Stimulated activated CD8-positive, alpha-beta memory T cell treated with anti-CD3 and anti-CD28 coated beads, Interleukin-7, amount 100 ng/mL, for 4 hours (primary cell): ENCODE results near the gene MYO1B.

ENCODE experiments used
- DNase-seq, 2 donors: peaks; one replicate each; pipeline ENCODE4 v3.0.0-alpha.2; 2020; ENCODE audit warnings: low read depth in 2 of 2

Gene MYO1B

GRCh38 chr2:191402966-191403565, 157.9 kb downstream of the MYO1B start:
- DNase-seq: no peak

GRCh38 chr2:191404568-191404991, 159.4 kb downstream of the MYO1B start:
- no peak for DNase-seq

GRCh38 chr2:191405546-191405945, 160.3 kb downstream of the MYO1B start:
- DNase-seq: no peak

GRCh38 chr2:191410646-191411436, 165.6 kb downstream of the MYO1B start:
- no peak for DNase-seq

- no peak for DNase-seq
Observed at GRCh38 chr2:191411472-191411871, 166.3 kb downstream of the MYO1B start.

GRCh38 chr2:191412353-191412752, 167.1 kb downstream of the MYO1B start:
- DNase-seq: no peak

GRCh38 chr2:191415101-191415500, 169.9 kb downstream of the MYO1B start:
- DNase-seq: no peak

- no peak for DNase-seq
Observed at GRCh38 chr2:191415858-191416257, 170.7 kb downstream of the MYO1B start.

GRCh38 chr2:191417746-191418145, 172.5 kb downstream of the MYO1B start:
- DNase-seq: no peak

GRCh38 chr2:191421950-191422349, 176.7 kb downstream of the MYO1B start:
- no peak for DNase-seq

- DNase-seq: no peak
Observed at GRCh38 chr2:191427031-191427430, 181.8 kb downstream of the MYO1B start.

- no peak for DNase-seq
Observed at GRCh38 chr2:191428141-191428540, 182.9 kb downstream of the MYO1B start.

GRCh38 chr2:191430476-191430875, 185.3 kb downstream of the MYO1B start:
- no peak for DNase-seq

GRCh38 chr2:191432121-191432520, 186.9 kb downstream of the MYO1B start:
- no peak for DNase-seq

- DNase-seq: no peak
Observed at GRCh38 chr2:191434072-191434471, 188.9 kb downstream of the MYO1B start.

- DNase-seq: no peak
Observed at GRCh38 chr2:191435141-191435540, 189.9 kb downstream of the MYO1B start.

- no peak for DNase-seq
Observed at GRCh38 chr2:191436368-191437055, 191.3 kb downstream of the MYO1B start.

GRCh38 chr2:191439481-191439880, 194.3 kb downstream of the MYO1B start:
- DNase-seq: no peak

- DNase-seq: no peak
Observed at GRCh38 chr2:191441496-191442214, 196.5 kb downstream of the MYO1B start.

GRCh38 chr2:191443446-191443845, 198.2 kb downstream of the MYO1B start:
- DNase-seq: no peak

GRCh38 chr2:191446910-191447309, 201.7 kb downstream of the MYO1B start:
- DNase-seq: no peak

- no peak for DNase-seq
Observed at GRCh38 chr2:191451116-191451515, 205.9 kb downstream of the MYO1B start.
